ENCODE results near the gene ACAD8.
"Not testable (repeated sequence)": the region's sequence is repeated elsewhere in the genome, so short reads cannot be mapped to it uniquely, and the experiment has no call there.

Gene ACAD8

GRCh38 chr11:134238956-134239355 lies 14.4 kb upstream of the ACAD8 start:
- no peak for DNase-seq

DNA sequence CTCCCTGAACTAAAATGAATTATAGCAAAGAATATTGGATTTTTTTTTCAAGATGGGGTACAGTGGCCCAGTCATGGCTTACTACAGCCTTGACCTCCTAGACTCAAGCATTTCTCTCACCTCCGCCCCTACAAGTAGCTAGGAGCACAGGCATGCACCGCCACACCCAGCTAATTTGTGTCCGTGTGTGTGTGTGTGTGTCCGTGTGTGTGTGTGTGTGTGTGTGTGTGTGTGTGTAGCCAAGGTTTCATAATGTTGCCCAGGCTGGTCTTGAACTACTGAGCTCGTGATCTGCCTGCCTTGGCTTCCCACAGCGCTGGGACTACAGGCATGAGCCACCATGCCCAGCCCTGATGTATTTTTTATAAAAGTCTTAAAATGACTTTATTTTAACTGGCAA lies 12.8 kb upstream of the ACAD8 start:
- DNase-seq, result no peak

GRCh38 chr11:134242376-134242775 lies 11.0 kb upstream of the ACAD8 start:
- no peak for DNase-seq

DNA sequence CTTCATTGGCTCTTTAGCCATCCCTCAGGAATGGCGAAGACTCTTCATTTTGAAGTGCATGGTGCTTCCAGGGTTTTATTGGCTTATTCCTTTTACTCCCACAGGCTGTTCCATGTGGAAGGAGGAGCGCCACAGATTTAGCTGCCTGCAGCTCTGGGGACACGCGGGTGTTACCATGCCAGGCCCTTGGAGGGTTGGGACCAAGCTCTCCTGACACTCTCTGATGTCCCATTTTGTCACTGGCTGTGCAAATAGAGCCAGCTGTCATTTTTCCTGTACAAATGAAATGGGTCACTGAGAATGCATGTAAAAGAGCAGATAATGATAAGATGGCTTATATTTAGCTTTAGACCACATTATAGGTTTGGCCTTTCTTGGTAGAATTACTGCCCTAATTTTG lies 9.5 kb upstream of the ACAD8 start:
- DNase-seq, result no peak

GRCh38 chr11:134244593-134244992 lies 8.8 kb upstream of the ACAD8 start:
- DNase-seq, result no peak

DNA sequence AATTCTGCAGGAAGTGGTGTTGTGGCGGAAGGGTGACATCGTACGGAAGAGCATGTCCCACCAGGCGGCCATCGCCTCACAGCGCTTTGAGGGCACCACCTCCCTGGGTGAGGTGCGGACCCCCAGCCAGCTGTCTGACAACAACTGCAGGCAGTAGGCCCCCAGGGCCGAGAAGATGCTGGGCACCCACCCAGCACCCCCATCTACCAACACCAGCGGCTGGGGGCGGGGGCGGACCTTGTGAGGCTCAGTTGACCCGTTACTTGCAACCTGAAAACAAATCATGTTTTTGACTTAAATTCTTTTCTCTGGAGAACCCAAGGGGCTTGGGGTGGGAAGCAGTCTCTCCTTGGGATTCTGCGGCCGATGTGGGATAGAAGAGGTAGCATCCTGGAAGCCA lies 7.9 kb upstream of the ACAD8 start:
- no peak for DNase-seq

- DNase-seq, result no peak
These were observed 7.3 kb upstream of the ACAD8 start for GRCh38 chr11:134246100-134246499.

GRCh38 chr11:134246678-134247077 lies 6.7 kb upstream of the ACAD8 start:
- DNase-seq, result no peak

DNA sequence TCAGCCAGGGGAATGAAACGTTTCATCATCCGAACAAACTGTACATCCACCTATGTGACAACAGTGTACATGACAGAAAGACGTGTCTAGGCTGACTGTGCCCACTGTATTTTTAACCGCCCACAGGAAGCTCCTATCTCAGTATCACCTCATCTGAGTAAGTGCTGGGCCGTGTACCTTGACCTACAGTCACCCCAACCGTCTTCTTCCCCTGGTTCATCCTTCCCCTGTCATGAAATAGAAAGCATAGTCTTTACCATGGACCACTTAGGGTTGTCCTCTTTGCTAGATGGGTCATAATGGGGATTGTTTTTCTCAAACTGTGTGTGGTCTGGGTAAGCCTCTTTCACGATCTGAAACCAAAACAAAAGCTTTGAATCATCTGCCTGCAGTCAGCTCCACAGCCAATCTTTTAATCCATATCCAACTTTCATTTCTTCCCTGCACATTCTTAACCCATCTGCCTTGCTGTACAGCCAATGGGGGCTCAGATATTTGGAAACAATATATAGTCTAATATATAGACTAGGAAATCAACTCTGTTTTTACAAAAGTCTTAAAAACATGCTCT lies 4.4 kb upstream of the ACAD8 start:
- DNase-seq, result no peak

- DNase-seq, result no peak
These were observed 3.1 kb upstream of the ACAD8 start for GRCh38 chr11:134250246-134250645.

DNA sequence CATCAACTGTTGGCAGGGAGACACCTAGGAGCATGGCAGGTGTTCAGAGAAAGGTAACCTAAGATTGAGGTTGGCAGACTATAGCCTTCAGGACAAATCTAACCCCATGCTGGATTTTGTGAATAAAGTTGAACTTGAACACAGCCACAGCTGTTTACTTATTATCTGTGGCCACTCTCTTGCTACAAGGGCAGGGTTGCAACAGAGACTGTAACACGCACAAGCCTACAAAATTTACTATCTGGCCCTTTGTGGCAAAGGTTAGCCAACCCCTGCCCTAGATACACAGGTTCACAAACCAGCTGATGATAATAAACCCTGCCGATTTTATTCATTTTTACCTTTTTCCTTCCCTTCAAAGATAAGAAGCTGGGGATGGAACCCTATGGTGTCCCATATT lies 2.7 kb upstream of the ACAD8 start:
- no peak for DNase-seq

DNA sequence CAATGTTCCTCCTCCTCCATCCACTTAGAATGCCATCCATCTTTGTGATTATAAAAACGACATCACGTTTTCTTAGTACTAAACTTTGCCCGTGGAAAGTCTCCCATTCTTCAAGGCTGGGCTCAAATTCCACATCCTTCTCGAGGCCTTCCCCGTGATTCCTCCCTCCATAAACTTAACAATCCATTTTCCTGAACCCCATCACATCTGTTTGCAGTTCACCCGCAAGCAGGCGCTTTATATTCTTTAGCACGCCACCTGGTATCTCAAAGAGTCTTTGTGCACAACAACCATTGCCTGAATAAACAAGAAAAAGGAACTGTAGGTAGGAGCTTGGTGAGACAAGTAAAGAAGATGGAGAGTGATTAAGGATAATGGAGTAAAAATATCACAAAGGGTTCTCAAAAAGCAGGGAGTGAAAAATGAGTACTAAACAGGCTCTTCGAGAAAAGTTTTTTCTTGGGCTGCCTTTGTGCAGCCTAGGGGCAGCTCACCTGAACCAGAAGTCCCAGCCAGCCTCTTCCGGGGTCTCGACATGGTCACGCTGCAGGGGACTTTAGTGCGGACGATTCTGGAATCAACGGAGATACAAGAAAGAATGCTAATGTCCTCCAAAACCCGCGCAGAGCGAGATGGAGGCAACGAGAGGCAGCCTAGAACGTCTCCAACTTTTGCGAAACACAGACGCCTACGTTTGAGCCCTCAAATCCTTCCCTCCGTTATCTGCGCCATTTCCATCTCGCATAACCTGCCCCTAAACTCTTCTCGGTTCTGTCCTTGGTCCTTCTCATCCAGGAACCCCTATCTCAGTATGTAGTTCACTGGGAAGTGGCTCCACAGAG lies 801 bp upstream of the ACAD8 start:
- DNase-seq, result peak in 6 of 51 donors; percentile 18 to 38 (median 32)

- DNase-seq, result no peak
These were observed 1.2 kb downstream of the ACAD8 start for GRCh38 chr11:134254433-134255183.

- DNase-seq, result not testable (repeated sequence)
These were observed 1.8 kb downstream of the ACAD8 start for GRCh38 chr11:134255184-134255561.

DNA sequence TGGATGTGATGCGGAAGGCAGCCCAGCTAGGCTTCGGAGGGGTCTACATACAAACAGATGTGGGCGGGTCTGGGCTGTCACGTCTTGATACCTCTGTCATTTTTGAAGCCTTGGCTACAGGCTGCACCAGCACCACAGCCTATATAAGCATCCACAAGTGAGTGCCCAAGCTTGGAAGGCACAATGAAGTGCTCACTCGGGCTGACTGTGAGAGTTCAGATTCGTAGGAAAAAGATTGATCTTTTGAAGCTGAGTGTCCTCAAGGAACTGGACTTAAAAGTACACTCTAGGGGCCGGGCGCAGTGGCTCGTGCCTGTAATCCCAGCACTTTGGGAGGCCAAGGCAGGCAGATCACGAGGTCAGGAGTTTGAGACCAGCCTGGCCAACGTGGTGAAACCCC lies 3.7 kb downstream of the ACAD8 start:
- DNase-seq, result no peak

DNA sequence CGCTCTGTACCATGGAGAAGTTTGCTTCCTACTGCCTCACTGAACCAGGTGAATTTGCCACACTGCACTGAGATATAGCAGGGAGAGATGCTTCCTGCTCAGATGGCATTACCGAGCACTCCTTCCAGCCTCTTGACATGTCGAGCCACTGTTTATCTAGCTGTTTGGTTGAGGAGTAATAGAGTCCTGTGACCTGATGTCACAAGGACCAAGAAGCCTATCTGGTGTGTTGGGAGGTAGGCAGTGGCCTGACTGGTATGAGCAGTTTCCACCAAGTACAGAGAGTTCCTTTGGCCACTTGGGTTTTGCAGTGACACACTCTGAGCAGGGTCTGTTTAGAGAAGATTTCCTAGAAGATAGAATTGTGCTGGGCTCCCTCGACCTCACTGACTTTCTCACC lies 5.2 kb downstream of the ACAD8 start:
- DNase-seq, result no peak

DNA sequence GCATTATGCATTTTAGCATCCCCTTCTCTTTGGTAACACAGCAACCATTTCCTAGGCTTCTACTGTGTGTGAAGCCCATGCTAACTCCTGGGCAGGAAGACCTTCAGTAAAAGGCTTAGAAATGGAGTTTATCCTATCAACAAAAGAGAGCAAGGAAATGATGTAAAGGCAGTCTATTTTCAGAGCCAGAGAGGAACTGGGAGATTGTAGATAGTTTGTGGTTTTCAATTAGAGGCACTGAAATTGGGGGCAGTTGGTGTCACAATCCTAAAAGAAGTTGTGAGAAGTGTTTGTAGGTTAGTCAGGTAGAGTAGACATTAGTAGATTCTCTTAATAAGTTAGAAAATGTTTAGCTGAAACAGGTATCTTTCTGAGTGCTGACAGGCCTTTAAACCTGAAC lies 7.1 kb downstream of the ACAD8 start:
- DNase-seq, result no peak

DNA sequence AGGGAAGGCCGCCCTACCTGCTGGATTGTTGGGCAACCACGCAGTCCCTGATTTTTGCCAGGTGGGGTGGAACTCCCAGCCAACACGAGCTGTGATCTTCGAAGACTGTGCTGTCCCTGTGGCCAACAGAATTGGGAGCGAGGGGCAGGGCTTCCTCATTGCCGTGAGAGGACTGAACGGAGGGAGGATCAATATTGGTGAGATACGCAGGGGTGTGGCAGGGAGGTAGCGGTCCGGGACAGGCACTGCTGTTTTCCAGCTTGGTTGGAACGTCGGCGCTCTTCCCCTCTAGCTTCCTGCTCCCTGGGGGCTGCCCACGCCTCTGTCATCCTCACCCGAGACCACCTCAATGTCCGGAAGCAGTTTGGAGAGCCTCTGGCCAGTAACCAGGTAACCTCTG lies 7.6 kb downstream of the ACAD8 start:
- DNase-seq, result no peak

DNA sequence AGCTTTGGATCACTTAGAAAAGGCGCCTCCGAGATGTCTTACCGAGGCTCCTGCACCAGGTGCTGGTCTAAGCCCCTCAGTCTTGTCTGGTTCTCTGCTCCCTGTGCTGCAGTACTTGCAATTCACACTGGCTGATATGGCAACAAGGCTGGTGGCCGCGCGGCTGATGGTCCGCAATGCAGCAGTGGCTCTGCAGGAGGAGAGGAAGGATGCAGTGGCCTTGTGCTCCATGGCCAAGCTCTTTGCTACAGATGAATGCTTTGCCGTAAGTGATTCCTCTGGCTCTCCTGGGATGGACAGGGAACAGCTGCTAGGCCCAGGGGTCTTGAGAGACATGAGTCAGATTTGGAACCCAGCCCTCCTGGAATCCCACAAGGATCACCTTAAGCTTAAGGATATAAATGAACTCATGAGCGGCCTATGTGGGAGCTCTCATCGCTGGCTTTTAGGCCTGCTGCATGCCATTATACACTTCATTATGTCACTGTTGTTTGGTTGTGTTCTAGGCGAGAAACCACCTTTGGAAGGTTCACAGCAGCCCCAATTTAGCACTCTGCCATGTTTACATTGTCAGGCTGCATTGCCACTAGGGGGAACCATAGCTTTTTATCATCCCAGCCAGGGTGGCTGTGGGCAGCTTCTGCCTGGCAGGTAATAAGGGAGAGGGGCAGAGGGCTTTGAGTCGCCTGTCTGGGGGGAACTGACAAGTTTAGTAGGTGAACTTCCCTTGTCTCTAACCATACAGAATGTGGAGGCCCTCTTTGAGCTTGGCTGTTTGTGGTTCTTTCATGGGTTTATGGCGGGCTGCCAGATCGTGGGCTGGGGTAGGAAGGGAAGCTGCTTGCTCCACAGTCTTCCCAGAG lies 8.5 kb downstream of the ACAD8 start:
- DNase-seq, result no peak

DNA sequence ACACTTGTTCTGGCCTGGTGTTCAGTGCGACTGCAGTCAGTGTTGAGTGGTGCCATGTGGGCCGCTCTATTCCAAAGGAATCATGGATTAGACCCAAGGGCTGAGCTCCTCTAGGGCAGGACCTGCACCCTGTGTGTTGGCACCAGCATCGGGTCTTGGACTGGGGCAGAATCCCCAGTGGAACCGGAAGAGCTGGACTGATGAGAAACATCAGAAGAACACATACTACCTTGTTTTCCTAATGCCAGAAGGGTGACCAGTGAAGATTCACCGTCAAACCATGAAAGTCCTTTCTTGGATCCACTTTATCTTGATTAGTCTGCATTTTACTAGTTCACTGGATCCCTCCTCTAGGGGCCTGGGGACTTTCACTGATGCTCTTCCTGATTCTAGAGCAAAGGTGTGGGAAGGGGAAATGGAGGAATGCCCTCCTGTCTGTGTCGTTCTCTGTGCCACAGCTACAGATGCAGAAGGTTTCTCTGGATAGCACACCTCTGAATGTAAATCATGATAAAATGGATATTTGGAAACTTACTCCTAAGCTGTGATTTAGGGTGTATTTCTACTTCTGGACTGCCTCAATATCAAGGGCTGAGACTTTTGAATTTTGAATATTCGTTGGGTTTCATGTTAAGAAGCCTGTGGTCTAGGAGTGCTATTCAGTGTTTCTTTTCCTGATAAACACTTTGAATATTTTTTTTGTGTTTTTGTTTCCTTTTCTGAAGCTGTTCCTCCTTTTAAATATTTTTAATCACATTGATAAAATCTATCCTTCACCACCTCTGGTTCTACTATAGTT lies 11.8 kb downstream of the ACAD8 start:
- DNase-seq, result no peak

- no peak for DNase-seq
These were observed 13.1 kb downstream of the ACAD8 start for GRCh38 chr11:134266440-134266839.

Measured in hypothalamus (tissue), 51 donors.